Activated CD4-positive, alpha-beta T cell treated with anti-CD3 and anti-CD28 coated beads, Interleukin-2, Interleukin-6, amounts not matched to agents 100 ng/mL and 50 ng/mL, durations not matched to agents 16 hours and 8 hours (primary cell): ENCODE data around the gene RGS14.
A peak's percentile ranks its signal among the peaks of the same experiment; 100 is the strongest.

Experiments
- DNase-seq: peaks from one replicate; pipeline ENCODE4 v3.0.0-alpha.2; 2020

Gene RGS14, protein sequence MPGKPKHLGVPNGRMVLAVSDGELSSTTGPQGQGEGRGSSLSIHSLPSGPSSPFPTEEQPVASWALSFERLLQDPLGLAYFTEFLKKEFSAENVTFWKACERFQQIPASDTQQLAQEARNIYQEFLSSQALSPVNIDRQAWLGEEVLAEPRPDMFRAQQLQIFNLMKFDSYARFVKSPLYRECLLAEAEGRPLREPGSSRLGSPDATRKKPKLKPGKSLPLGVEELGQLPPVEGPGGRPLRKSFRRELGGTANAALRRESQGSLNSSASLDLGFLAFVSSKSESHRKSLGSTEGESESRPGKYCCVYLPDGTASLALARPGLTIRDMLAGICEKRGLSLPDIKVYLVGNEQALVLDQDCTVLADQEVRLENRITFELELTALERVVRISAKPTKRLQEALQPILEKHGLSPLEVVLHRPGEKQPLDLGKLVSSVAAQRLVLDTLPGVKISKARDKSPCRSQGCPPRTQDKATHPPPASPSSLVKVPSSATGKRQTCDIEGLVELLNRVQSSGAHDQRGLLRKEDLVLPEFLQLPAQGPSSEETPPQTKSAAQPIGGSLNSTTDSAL

GRCh38 chr5:177357459-177358351 lies at the start of gene RGS14:
Gene RGS14 (plus strand): TSS chr5:177357924. CDS start chr5:177358025, 101 bp downstream.
- DNase-seq = peak; percentile 91

- no peak for DNase-seq
Measured at GRCh38 chr5:177308740-177309139, 49.0 kb upstream of the RGS14 start.

DNA sequence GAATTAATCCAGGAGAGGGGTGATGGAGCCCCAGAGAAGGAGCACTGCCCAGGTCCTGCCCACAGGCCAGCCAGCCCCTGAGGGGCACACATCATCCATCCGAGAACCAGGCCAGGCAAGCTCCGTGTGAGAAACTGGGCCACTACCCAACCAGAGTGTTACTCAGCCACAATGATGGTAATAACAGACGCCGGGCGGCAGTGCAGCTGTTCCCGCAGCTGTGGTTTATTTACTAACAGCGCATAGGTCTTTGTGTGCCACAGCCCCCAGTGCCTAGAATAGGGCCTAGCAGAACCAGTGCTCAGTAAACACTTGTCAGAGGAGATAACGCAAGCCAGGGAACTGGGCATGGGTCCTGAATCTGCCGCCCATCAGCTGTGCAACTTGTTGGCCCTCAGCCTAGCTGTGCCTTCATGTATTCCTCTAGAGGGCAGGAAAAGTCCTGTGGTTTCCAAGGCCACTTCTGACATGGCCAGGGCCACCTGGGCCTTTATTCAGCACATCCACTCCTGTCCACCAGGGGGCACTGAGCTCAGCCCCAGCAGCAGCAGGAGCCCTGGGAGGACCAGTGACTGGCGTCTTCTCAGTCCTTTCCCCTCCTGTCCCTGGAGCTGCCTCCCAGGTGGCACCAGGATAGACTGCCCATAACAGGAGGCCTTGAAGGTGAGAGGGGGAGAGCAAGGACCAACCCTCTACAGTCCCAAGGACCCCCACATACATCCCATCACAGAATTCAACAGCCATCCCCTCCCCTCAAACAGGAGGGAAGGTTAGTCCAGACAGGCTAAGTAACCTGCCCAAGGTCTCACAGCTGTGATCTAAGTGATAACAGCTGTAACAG lies 48.2 kb upstream of the RGS14 start:
- peak; percentile 87 for DNase-seq

DNA sequence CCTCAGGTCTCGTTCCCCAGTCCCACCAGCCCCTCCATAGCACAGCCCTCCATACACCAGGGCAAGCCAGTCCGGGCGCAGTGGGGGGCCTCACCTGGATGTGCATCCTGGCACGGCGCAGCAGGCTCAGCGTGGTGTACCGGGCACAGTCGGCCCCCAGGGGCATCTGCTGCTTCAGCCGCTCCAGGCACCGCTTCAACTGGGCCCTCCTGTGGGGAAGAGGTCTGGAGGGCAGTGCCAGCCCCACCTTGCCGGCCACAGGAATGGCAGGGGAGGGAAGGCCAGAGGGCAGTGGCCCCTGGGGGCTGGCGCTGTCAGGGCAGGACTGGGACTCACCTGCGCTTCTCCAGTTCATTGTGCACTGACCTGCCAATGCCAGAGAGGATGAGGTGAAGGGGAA lies 47.4 kb upstream of the RGS14 start:
- DNase-seq = no peak

DNA sequence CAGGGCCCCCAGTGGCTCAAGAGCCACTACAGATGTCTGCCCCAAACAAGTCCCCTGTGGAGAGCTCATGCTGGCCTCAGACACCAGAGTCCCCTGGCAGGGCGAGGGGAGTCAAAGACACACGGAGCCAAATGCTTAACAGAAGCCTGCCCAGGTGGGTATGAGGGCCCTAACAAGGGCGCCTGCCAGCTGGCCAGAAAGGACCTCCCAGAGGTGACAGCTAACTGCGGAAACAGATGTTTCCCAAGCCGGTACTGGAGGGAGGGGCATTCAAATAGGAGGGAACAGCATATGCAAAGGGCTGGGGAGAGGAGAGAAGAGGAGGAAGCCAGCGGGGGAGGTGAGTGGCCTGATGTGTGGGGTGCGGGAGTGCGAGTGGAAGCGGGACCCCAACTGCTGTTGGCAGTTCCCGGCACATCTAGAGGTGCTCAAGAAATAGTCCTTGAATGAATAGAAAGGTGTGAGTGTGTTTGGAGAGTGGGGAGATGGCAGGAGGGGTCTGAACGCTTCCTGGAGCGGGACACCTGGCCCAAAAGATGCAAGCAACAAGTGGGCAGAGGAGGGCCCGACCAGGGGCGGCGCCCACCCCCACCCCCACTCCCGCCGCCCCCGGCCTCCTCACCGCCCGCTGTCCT lies 46.9 kb upstream of the RGS14 start:
- no peak for DNase-seq

- no peak for DNase-seq
Measured at GRCh38 chr5:177311392-177311722, 46.4 kb upstream of the RGS14 start.

GRCh38 chr5:177311723-177312648 lies 45.7 kb upstream of the RGS14 start, which contains the start of gene MXD3:
Gene MXD3 (minus strand): TSS chr5:177311898. CDS start chr5:177311830, 68 bp downstream.
- peak; percentile 99 for DNase-seq

- peak; percentile 75 for DNase-seq
Measured at GRCh38 chr5:177312649-177313181, 45.0 kb upstream of the RGS14 start.

DNA sequence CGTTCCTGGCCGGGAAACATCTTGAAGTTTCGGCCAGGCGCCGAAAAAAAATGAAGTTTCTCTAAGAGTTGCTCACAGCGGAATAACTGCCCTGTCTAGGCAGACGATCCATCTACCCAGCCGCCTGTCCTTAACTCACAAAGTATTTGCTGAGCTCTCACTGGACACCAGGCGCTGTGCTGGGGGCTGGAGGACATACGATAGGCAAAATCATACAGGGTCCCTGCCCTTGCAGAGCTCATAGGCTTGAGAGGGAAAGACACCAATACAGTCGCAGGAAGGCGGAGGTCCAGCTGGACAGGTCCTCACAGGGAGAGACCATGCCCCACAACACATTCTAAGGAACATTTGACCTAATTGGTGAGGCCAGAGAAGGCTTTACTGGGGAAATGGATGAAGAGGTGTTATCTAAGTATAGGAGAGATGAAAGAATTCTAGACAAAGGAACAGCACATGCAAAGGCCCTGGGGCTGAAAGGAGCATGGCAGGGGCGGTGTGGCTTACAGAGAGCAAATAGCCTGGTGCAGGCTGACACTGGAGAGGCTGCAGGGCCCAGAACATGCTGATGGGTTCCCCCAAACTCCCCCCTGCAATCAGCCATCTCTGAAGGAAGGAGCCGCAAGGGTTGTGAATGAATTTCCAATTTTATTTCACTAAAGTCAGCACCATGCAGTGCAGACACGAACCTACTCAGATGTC lies 44.0 kb upstream of the RGS14 start:
- no peak for DNase-seq

- DNase-seq = no peak
Measured at GRCh38 chr5:177314376-177315342, 43.1 kb upstream of the RGS14 start.

- DNase-seq = no peak
Measured at GRCh38 chr5:177315411-177315810, 42.3 kb upstream of the RGS14 start.

DNA sequence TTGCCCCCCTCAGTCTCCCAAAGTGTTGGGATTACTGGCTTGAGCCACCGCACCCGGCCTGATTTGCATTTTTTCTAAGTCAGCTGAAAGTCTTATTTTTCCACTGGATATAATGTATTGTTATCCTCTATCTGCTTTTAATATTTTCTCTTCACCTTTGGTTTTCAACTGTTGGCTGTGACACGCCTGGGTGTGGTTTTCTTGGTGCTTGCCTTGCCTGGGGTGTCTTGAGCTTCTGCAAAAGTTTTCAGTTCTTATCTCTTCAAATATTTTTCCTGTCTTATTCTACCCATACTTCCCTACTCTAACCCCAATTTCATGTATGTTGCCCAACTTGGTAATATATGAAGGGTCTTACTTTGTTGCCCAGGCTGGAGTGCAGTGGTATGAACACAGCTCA lies 41.7 kb upstream of the RGS14 start:
- no peak for DNase-seq

GRCh38 chr5:177317959-177318377 lies 39.8 kb upstream of the RGS14 start:
- DNase-seq = peak; percentile 82

- no peak for DNase-seq
Measured at GRCh38 chr5:177319913-177320588, 37.7 kb upstream of the RGS14 start.

DNA sequence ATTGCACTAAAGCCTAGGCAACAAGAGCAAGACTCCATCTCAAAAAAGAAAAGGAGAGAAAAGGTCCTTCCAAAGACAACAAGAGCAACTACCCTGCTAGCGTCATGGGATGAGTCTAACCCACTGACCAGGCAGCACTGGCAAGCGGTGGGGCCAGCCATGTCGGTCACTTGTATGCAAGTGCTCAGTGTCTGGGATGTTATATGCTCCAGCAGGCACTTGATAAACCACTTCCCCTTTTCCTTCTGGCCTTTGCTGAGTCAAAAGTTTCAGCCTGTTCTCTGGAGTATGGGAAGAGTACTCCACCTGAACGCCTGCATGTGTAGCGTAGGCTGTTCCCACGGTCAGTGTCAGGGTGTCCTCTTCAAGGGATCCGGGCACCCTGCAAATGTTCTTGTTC lies 36.8 kb upstream of the RGS14 start:
- no peak for DNase-seq

- no peak for DNase-seq
Measured at GRCh38 chr5:177325868-177326381, 31.8 kb upstream of the RGS14 start.

- no peak for DNase-seq
Measured at GRCh38 chr5:177327539-177328522, 29.9 kb upstream of the RGS14 start.
